BLaER1 (cell line): ENCODE results near the gene TSPOAP1.
A peak's percentile ranks its signal among the peaks of the same experiment; 100 is the strongest.

Experiments used
- H3K27ac ChIP-seq: shearing (Covaris generic); formaldehyde crosslinking; 2 replicates; pipeline ENCODE4 v1.8.1; 2022
- H3K27me3 ChIP-seq: shearing (Covaris generic); formaldehyde crosslinking; 2 replicates; pipeline ENCODE4 v1.8.1; 2022
- H3K36me3 ChIP-seq: shearing (Covaris generic); formaldehyde crosslinking; 2 replicates; pipeline ENCODE4 v1.8.1; 2022
- H3K4me1 ChIP-seq: shearing (Covaris generic); formaldehyde crosslinking; 2 replicates; pipeline ENCODE4 v1.8.1; 2022
- H3K4me2 ChIP-seq: shearing (Covaris generic); formaldehyde crosslinking; 2 replicates; pipeline ENCODE4 v1.8.1; 2022
- H3K4me3 ChIP-seq: shearing (Covaris generic); formaldehyde crosslinking; 2 replicates; pipeline ENCODE4 v1.8.1; 2022
- H3K9ac ChIP-seq: shearing (Covaris generic); formaldehyde crosslinking; 2 replicates; pipeline ENCODE4 v1.8.1; 2022
- H3K9me3 ChIP-seq: shearing (Covaris generic); formaldehyde crosslinking; 2 replicates; pipeline ENCODE4 v1.8.1; 2022
- H4K20me1 ChIP-seq: shearing (Covaris generic); formaldehyde crosslinking; 2 replicates; pipeline ENCODE4 v1.8.1; 2022
- Cebpa-rat ChIP-seq: shearing (Covaris generic); IDR thresholded peaks from 2 replicates; pipeline ENCODE4 v1.8.1; 2022

The TSPOAP1 gene

GRCh38 chr17:58329810-58330537, 1.4 kb upstream of the TSPOAP1 start:
- Histone ChIP-seq H3K4me1 (peaks cover 51% of the 10 kb centered on the region), H3K9ac (peak overlapping the region; percentile 100)

GRCh38 chr17:58329035-58329809, 627 bp upstream of the TSPOAP1 start:
- H3K4me2 ChIP-seq = peak overlapping the region; percentile 100

More at GRCh38 chr17:58329810-58330537, 1.4 kb upstream of the TSPOAP1 start:
- Histone ChIP-seq H3K27me3 (no peaks in the 10 kb centered on the region), H3K4me3 (peak overlapping the region; percentile 96), H4K20me1 (peaks cover 70% of the 10 kb centered on the region), H3K9me3 (no peaks in the 10 kb centered on the region; the same call in 1 of the 2 replicates), H3K4me2 (peak overlapping the region; percentile 100), H3K27ac (peak overlapping the region; percentile 100), H3K36me3 (peaks cover 25% of the 10 kb centered on the region)
- no peak for TF ChIP-seq Cebpa-rat

GRCh38 chr17:58327363-58328194, 1.0 kb downstream of the TSPOAP1 start:
- peak overlapping the region; percentile 96 for H3K4me3 ChIP-seq

More at GRCh38 chr17:58329035-58329809, 627 bp upstream of the TSPOAP1 start:
- H3K27ac ChIP-seq = peak overlapping the region; percentile 100
- H3K4me1 ChIP-seq = peaks cover 51% of the 10 kb centered on the region
- H3K9ac ChIP-seq = peak overlapping the region; percentile 100
- no peaks in the 10 kb centered on the region; the same call in 1 of the 2 replicates for H3K9me3 ChIP-seq
- H3K36me3 ChIP-seq = peaks cover 25% of the 10 kb centered on the region
- H4K20me1 ChIP-seq = peaks cover 76% of the 10 kb centered on the region
- no peak for TF ChIP-seq Cebpa-rat
- peak overlapping the region; percentile 96 for H3K4me3 ChIP-seq
- H3K27me3 ChIP-seq = peaks cover 5% of the 10 kb centered on the region; the same call in 1 of the 2 replicates

GRCh38 chr17:58326609-58327362, 1.8 kb downstream of the TSPOAP1 start:
- Histone ChIP-seq H3K36me3 (peaks cover 37% of the 10 kb centered on the region), H3K27me3 (peaks cover 9% of the 10 kb centered on the region; the same call in 1 of the 2 replicates), H3K9ac (peak overlapping the region; percentile 100), H3K4me3 (peak overlapping the region; percentile 96), H3K9me3 (no peaks in the 10 kb centered on the region; the same call in 1 of the 2 replicates), H3K27ac (peak overlapping the region; percentile 100), H3K4me1 (peaks cover 64% of the 10 kb centered on the region), H3K4me2 (peak overlapping the region; percentile 100), H4K20me1 (peaks cover 76% of the 10 kb centered on the region)
- no peak for TF ChIP-seq Cebpa-rat

More at GRCh38 chr17:58327363-58328194, 1.0 kb downstream of the TSPOAP1 start:
- peaks cover 81% of the 10 kb centered on the region for H4K20me1 ChIP-seq
- H3K27me3 ChIP-seq = peaks cover 9% of the 10 kb centered on the region; the same call in 1 of the 2 replicates
- H3K36me3 ChIP-seq = peaks cover 33% of the 10 kb centered on the region
- H3K4me1 ChIP-seq = peaks cover 60% of the 10 kb centered on the region
- no peaks in the 10 kb centered on the region; the same call in 1 of the 2 replicates for H3K9me3 ChIP-seq
- peak overlapping the region; percentile 100 for H3K27ac ChIP-seq
- peak overlapping the region; percentile 100 for H3K9ac ChIP-seq
- peak overlapping the region; percentile 100 for H3K4me2 ChIP-seq
- TF ChIP-seq Cebpa-rat = peak; percentile 13; the same call in 1 of the 2 replicates

GRCh38 chr17:58325976-58326468, 2.6 kb downstream of the TSPOAP1 start:
- Histone ChIP-seq H3K4me2 (peak overlapping the region; percentile 100), H3K36me3 (peaks cover 37% of the 10 kb centered on the region), H4K20me1 (peaks cover 68% of the 10 kb centered on the region), H3K27ac (peak overlapping the region; percentile 100), H3K9me3 (no peaks in the 10 kb centered on the region; the same call in 1 of the 2 replicates), H3K4me3 (peak overlapping the region; percentile 96), H3K27me3 (peaks cover 9% of the 10 kb centered on the region; the same call in 1 of the 2 replicates), H3K4me1 (peaks cover 72% of the 10 kb centered on the region), H3K9ac (peak overlapping the region; percentile 100)
- no peak for TF ChIP-seq Cebpa-rat

GRCh38 chr17:58325289-58325726, 3.3 kb downstream of the TSPOAP1 start:
- Histone ChIP-seq H3K27me3 (peaks cover 9% of the 10 kb centered on the region; the same call in 1 of the 2 replicates), H3K4me2 (peak overlapping the region; percentile 100), H3K9ac (peak overlapping the region; percentile 82; the same call in 1 of the 2 replicates), H3K9me3 (no peaks in the 10 kb centered on the region), H3K36me3 (peaks cover 37% of the 10 kb centered on the region), H3K27ac (peak overlapping the region; percentile 83; the same call in 1 of the 2 replicates), H3K4me3 (peak overlapping the region; percentile 96), H4K20me1 (peaks cover 61% of the 10 kb centered on the region), H3K4me1 (peaks cover 74% of the 10 kb centered on the region)
- TF ChIP-seq Cebpa-rat = no peak

- Histone ChIP-seq H3K4me2 (peak overlapping the region; percentile 100), H3K9me3 (no peaks in the 10 kb centered on the region), H3K9ac (peak overlapping the region; percentile 82), H3K27me3 (peaks cover 9% of the 10 kb centered on the region; the same call in 1 of the 2 replicates), H3K4me3 (peak overlapping the region; percentile 96), H3K4me1 (peaks cover 74% of the 10 kb centered on the region), H3K27ac (peak overlapping the region; percentile 83), H4K20me1 (peaks cover 54% of the 10 kb centered on the region), H3K36me3 (peaks cover 38% of the 10 kb centered on the region)
- TF ChIP-seq Cebpa-rat = no peak
Observed at GRCh38 chr17:58324409-58325288, 3.9 kb downstream of the TSPOAP1 start.

- peak overlapping the region; percentile 100 for H3K4me2 ChIP-seq
- peak overlapping the region; percentile 96 for H3K4me3 ChIP-seq
- H4K20me1 ChIP-seq = peaks cover 48% of the 10 kb centered on the region
- peak overlapping the region; percentile 82 for H3K9ac ChIP-seq
- TF ChIP-seq Cebpa-rat = no peak
- peak overlapping the region; percentile 83 for H3K27ac ChIP-seq
- H3K36me3 ChIP-seq = peaks cover 43% of the 10 kb centered on the region
- no peaks in the 10 kb centered on the region for H3K9me3 ChIP-seq
- peaks cover 77% of the 10 kb centered on the region for H3K4me1 ChIP-seq
- H3K27me3 ChIP-seq = peaks cover 9% of the 10 kb centered on the region; the same call in 1 of the 2 replicates
Observed at GRCh38 chr17:58324056-58324408, 4.6 kb downstream of the TSPOAP1 start.
